HepG2 (cell line): ENCODE results near the gene MEPCE. TPM values are rescaled to one million over a fixed set of nuclear protein-coding genes. Genes with fewer than 3 reads are reported as not detected.

Experiments used
- CSRNP2 ChIP-seq: sonication (generic); formaldehyde crosslinking; conservative IDR thresholded peaks from 2 replicates; pipeline ENCODE4 v1.8.0; 2022; ENCODE audit warnings: low read depth, missing genetic modification reagents
- DRAP1 ChIP-seq: IDR thresholded peaks from 2 replicates; pipeline ENCODE4 v1.6.1; 2016; ENCODE audit warnings: missing genetic modification reagents, missing compliant biosample characterization
- ETS1 ChIP-seq: sonication (generic); formaldehyde crosslinking; IDR thresholded peaks from 2 replicates; pipeline ENCODE4 v1.4.0; 2020; ENCODE audit warnings: missing genetic modification reagents
- FOXK2 ChIP-seq: fragments of 450-650 bp; IDR thresholded peaks from 2 replicates; pipeline ENCODE4 v1.6.1; 2016
- GPN1 ChIP-seq: sonication (generic); formaldehyde crosslinking; IDR thresholded peaks from 2 replicates; pipeline ENCODE4 v1.5.1; 2020; ENCODE audit warnings: missing genetic modification reagents, borderline replicate concordance
- IRF9 ChIP-seq: sonication (generic); formaldehyde crosslinking; IDR thresholded peaks from 2 replicates; pipeline ENCODE4 v1.8.0; 2022; ENCODE audit warnings: missing genetic modification reagents, mild to moderate bottlenecking, borderline replicate concordance
- NCOA5 ChIP-seq: sonication (generic); formaldehyde crosslinking; IDR thresholded peaks from 2 replicates; pipeline ENCODE4 v1.4.0; 2020; ENCODE audit warnings: missing genetic modification reagents
- SETDB1 ChIP-seq: sonication (generic); formaldehyde crosslinking; IDR thresholded peaks from 2 replicates; pipeline ENCODE4 v1.5.1; 2020; ENCODE audit warnings: missing genetic modification reagents, mild to moderate bottlenecking, borderline replicate concordance
- TBP ChIP-seq: sonication (generic); formaldehyde crosslinking; IDR thresholded peaks from 2 replicates; pipeline ENCODE4 v1.5.0; 2020; ENCODE audit warnings: missing genetic modification reagents
- ZBTB8A ChIP-seq: sonication (generic); formaldehyde crosslinking; IDR thresholded peaks from 2 replicates; pipeline ENCODE4 v1.4.0; 2020; ENCODE audit warnings: mild to moderate bottlenecking, low read depth, missing genetic modification reagents, borderline replicate concordance
- ZNF451 ChIP-seq: sonication (generic); formaldehyde crosslinking; IDR thresholded peaks from 2 replicates; pipeline ENCODE4 v1.5.0; 2020; ENCODE audit warnings: mild to moderate bottlenecking, missing genetic modification reagents
- ZNF512B ChIP-seq: sonication (generic); formaldehyde crosslinking; IDR thresholded peaks from 2 replicates; pipeline ENCODE4 v1.5.1; 2020; ENCODE audit warnings: missing genetic modification reagents, mild to moderate bottlenecking, borderline replicate concordance
- ZNF564 ChIP-seq: sonication (generic); formaldehyde crosslinking; IDR thresholded peaks from 2 replicates; pipeline ENCODE4 v1.8.1; 2023; ENCODE audit warnings: mild to moderate bottlenecking, missing genetic modification reagents
- ZXDC ChIP-seq: sonication (generic); formaldehyde crosslinking; IDR thresholded peaks from 2 replicates; pipeline ENCODE4 v1.5.0; 2020; ENCODE audit warnings: mild to moderate bottlenecking, missing genetic modification reagents
- polyA plus RNA-seq, 8 experiments: library from polyadenylated mRNA; depleted of rRNA in 3 of 8; stranded (reverse) in 7 of 8; unstranded in 1 of 8; fragments of >200 nt; fragmentation: Illumina TruSeq in 4 of 8; extraction: Trizol in 4 of 8; gene quantifications; 2 replicates each; pipeline versions ENCODE4 v1.2.1 to v1.2.3, GENCODE V29; 2011 to 2016; ENCODE audit warnings: low read depth in 4 of 8, missing spikeins in 1 of 8, mixed read lengths in 1 of 8; ENCODE audit not compliant: insufficient read depth in 1 of 8
- total RNA-seq, 5 experiments: library from RNA; depleted of rRNA; stranded (reverse); fragments of >200 nt; fragmentation: Illumina TruSeq; extraction: Trizol; gene quantifications; 2 replicates each; pipeline ENCODE4 v1.2.3, GENCODE V29; 2016; ENCODE audit warnings: low read depth in 1 of 5

MEPCE gene
- total and polyA plus RNA-seq, 2 of the 13 experiments (the other 11 are each of a cell fraction or from before 2014, with no cell fraction given), result 12.3 to 26.0 TPM

GRCh38 chr7:100428967-100429636, 529 bp upstream of the MEPCE start (continued):
- TF ChIP-seq ETS1 (CRISPR knock-in tag) (no peak), IRF9 (CRISPR knock-in tag) (peak; percentile 61; the same call in 1 of the 2 replicates), ZNF512B (CRISPR knock-in tag) (no peak), FOXK2 (no peak), GPN1 (CRISPR knock-in tag) (no peak), TBP (no peak), NCOA5 (CRISPR knock-in tag) (no peak), ZBTB8A (no peak), ZNF564 (no peak; the same call in 1 of the 2 replicates), ZNF451 (no peak), CSRNP2 (no peak), SETDB1 (no peak), ZXDC (CRISPR knock-in tag) (no peak; the same call in 1 of the 2 replicates), DRAP1 (CRISPR knock-in tag) (peak; percentile 84)
